ENCODE results near the gene PI4KA.

Gene PI4KA

DNA sequence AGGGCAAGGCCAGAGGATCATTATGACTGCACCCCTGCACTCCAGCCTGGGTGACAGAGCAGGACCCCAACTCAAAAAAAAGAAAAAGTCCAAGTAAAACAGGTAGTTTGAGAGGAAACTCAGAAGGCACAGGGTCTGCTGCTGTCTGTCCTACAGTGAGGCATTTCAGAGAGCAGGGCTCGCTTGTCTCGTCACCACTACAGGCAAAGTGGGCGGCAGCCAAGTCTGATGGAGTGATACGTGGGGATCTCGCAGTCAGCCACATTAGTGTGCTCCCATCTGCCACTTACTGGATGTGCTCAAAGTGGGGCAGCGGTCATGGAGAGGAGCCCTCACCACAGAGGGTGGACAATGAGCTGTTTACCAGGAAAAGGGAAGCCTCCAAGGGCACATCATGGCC is 42.1 kb downstream of the PI4KA start (continued):
- TF ChIP-seq, protein P1, sequence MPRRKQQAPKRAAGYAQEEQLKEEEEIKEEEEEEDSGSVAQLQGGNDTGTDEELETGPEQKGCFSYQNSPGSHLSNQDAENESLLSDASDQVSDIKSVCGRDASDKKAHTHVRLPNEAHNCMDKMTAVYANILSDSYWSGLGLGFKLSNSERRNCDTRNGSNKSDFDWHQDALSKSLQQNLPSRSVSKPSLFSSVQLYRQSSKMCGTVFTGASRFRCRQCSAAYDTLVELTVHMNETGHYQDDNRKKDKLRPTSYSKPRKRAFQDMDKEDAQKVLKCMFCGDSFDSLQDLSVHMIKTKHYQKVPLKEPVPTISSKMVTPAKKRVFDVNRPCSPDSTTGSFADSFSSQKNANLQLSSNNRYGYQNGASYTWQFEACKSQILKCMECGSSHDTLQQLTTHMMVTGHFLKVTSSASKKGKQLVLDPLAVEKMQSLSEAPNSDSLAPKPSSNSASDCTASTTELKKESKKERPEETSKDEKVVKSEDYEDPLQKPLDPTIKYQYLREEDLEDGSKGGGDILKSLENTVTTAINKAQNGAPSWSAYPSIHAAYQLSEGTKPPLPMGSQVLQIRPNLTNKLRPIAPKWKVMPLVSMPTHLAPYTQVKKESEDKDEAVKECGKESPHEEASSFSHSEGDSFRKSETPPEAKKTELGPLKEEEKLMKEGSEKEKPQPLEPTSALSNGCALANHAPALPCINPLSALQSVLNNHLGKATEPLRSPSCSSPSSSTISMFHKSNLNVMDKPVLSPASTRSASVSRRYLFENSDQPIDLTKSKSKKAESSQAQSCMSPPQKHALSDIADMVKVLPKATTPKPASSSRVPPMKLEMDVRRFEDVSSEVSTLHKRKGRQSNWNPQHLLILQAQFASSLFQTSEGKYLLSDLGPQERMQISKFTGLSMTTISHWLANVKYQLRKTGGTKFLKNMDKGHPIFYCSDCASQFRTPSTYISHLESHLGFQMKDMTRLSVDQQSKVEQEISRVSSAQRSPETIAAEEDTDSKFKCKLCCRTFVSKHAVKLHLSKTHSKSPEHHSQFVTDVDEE (CRISPR knock-in tag; IDR thresholded peaks at IDR 0.05) = no peak

DNA sequence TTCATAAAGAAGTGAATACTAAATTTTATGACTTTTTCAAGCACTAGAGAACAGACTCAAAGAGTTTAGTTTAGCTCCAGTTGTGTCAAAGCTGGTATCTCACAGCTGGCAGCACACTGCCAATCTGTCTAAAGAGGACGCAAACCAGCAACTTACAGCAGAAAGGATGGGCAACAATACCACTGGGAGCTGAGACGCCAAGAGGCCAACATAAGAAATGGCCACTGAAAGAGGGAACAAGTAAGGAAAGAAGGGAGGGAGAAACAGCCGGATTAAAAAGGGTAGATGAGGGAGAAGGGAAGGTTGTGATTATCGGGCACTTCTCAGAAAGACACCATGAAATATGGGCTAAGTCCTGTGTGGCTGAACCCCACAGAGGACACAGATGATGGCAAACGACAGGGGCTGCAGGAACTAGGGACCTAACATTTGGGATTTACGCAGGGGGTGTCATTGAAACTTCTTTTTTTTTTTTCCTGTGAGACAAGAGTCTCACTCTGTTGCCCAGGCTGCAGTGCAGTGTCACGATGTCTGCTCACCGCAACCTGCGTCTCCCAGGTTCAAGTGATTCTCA is 43.0 kb downstream of the PI4KA start:
- TF ChIP-seq TCF4 (CRISPR knock-in tag; IDR thresholded peaks at IDR 0.05; ENCODE audit: borderline replicate concordance) = no peak
- TF ChIP-seq ZNF70 (CRISPR knock-in tag; IDR thresholded peaks at IDR 0.05) = no peak
- no peak for TF ChIP-seq ISL1 (CRISPR knock-in tag; IDR thresholded peaks at IDR 0.05)
- TF ChIP-seq, protein P2, sequence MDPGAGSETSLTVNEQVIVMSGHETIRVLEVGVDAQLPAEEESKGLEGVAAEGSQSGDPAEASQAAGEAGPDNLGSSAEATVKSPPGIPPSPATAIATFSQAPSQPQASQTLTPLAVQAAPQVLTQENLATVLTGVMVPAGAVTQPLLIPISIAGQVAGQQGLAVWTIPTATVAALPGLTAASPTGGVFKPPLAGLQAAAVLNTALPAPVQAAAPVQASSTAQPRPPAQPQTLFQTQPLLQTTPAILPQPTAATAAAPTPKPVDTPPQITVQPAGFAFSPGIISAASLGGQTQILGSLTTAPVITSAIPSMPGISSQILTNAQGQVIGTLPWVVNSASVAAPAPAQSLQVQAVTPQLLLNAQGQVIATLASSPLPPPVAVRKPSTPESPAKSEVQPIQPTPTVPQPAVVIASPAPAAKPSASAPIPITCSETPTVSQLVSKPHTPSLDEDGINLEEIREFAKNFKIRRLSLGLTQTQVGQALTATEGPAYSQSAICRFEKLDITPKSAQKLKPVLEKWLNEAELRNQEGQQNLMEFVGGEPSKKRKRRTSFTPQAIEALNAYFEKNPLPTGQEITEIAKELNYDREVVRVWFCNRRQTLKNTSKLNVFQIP (CRISPR knock-in tag; IDR thresholded peaks at IDR 0.05; ENCODE audit: borderline replicate concordance, low read depth) = no peak
- TF ChIP-seq, protein P3, sequence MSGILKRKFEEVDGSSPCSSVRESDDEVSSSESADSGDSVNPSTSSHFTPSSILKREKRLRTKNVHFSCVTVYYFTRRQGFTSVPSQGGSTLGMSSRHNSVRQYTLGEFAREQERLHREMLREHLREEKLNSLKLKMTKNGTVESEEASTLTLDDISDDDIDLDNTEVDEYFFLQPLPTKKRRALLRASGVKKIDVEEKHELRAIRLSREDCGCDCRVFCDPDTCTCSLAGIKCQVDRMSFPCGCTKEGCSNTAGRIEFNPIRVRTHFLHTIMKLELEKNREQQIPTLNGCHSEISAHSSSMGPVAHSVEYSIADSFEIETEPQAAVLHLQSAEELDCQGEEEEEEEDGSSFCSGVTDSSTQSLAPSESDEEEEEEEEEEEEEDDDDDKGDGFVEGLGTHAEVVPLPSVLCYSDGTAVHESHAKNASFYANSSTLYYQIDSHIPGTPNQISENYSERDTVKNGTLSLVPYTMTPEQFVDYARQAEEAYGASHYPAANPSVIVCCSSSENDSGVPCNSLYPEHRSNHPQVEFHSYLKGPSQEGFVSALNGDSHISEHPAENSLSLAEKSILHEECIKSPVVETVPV (CRISPR knock-in tag; IDR thresholded peaks at IDR 0.05) = no peak
- TF ChIP-seq TOX (CRISPR knock-in tag; IDR thresholded peaks at IDR 0.05; ENCODE audit: borderline replicate concordance) = no peak
- no peak for TF ChIP-seq SNAI2 (CRISPR knock-in tag; IDR thresholded peaks at IDR 0.05)
- no peak for TF ChIP-seq RARB (CRISPR knock-in tag; IDR thresholded peaks at IDR 0.05)
- TF ChIP-seq GLIS3 (CRISPR knock-in tag; IDR thresholded peaks at IDR 0.05) = no peak
- TF ChIP-seq, protein P1 (CRISPR knock-in tag; IDR thresholded peaks at IDR 0.05) = no peak
- TF ChIP-seq ESRRG (CRISPR knock-in tag; IDR thresholded peaks at IDR 0.05) = no peak
- TF ChIP-seq ZNF565 (CRISPR knock-in tag; conservative IDR thresholded peaks at IDR 0.05; ENCODE audit: low read depth) = no peak
- no peak for TF ChIP-seq ZFP30 (CRISPR knock-in tag; IDR thresholded peaks at IDR 0.05)
- TF ChIP-seq ARNTL (CRISPR knock-in tag; IDR thresholded peaks at IDR 0.05; ENCODE audit: borderline replicate concordance, low read depth) = no peak
- no peak for TF ChIP-seq CSDC2 (CRISPR knock-in tag; IDR thresholded peaks at IDR 0.05)
- TF ChIP-seq OSR1 (CRISPR knock-in tag; IDR thresholded peaks at IDR 0.05) = no peak
- TF ChIP-seq, protein P4, sequence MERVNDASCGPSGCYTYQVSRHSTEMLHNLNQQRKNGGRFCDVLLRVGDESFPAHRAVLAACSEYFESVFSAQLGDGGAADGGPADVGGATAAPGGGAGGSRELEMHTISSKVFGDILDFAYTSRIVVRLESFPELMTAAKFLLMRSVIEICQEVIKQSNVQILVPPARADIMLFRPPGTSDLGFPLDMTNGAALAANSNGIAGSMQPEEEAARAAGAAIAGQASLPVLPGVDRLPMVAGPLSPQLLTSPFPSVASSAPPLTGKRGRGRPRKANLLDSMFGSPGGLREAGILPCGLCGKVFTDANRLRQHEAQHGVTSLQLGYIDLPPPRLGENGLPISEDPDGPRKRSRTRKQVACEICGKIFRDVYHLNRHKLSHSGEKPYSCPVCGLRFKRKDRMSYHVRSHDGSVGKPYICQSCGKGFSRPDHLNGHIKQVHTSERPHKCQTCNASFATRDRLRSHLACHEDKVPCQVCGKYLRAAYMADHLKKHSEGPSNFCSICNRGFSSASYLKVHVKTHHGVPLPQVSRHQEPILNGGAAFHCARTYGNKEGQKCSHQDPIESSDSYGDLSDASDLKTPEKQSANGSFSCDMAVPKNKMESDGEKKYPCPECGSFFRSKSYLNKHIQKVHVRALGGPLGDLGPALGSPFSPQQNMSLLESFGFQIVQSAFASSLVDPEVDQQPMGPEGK (CRISPR knock-in tag; IDR thresholded peaks at IDR 0.05; ENCODE audit: borderline replicate concordance) = no peak
- no peak for TF ChIP-seq PPARA (CRISPR knock-in tag; IDR thresholded peaks at IDR 0.05; ENCODE audit: borderline replicate concordance)
- no peak for TF ChIP-seq ZC3H10 (CRISPR knock-in tag; IDR thresholded peaks at IDR 0.05)
- TF ChIP-seq ZNF8 (CRISPR knock-in tag; IDR thresholded peaks at IDR 0.05) = no peak
- ATAC-seq = no peak

Data from SK-N-SH treated with all-trans-retinoic acid at 6 μM for 48 hours (cell line).